Measurements from ENCODE around the gene HDAC4. TPM values are rescaled to one million over a fixed set of nuclear protein-coding genes. Genes with fewer than 3 reads are reported as not detected.

HDAC4 gene
- total and polyA plus RNA-seq, 2 experiments from 2014 or later, result 8.1 to 41.8 TPM

- H3K79me2 ChIP-seq (replicated peaks; ENCODE audit: insufficient read depth), result peaks cover 99% of the 10 kb centered on the region
Observed at GRCh38 chr2:239322416-239323086, 78.3 kb downstream of the HDAC4 start.

More at GRCh38 chr2:239322416-239323086, 78.3 kb downstream of the HDAC4 start:
- Histone ChIP-seq H3K9me2 (ENCODE audit: insufficient read depth) (no peaks in the 10 kb centered on the region), H3K4me3 (no peak overlapping the region), H3K27ac (ENCODE audit: low read depth) (no peak overlapping the region), H2AFZ (no peak overlapping the region), H4K20me1 (replicated peaks; ENCODE audit: insufficient read depth) (peaks cover 4% of the 10 kb centered on the region; the same call in 1 of the 2 replicates), H3F3A (replicated peaks; ENCODE audit: low read depth) (no peaks in the 10 kb centered on the region), H3K27me3 (ENCODE audit: insufficient read depth) (no peaks in the 10 kb centered on the region), H3K36me3 (ENCODE audit: insufficient read depth) (no peaks in the 10 kb centered on the region), H3K4me1 (ENCODE audit: insufficient read depth) (no peaks in the 10 kb centered on the region), H3K4me2 (no peak overlapping the region)
- TF ChIP-seq CREB1 (CRISPR knock-in tag; IDR thresholded peaks at IDR 0.05; ENCODE audit: low read depth) (no peak), EZH2 (IDR thresholded peaks at IDR 0.05; ENCODE audit: low read depth, unreplicated experiment) (no peak), ZNF114 (CRISPR knock-in tag; IDR thresholded peaks at IDR 0.05) (no peak), ZNF462 (CRISPR knock-in tag; IDR thresholded peaks at IDR 0.05) (no peak), STAT1 (IDR thresholded peaks at IDR 0.05; ENCODE audit: unreplicated experiment) (no peak), NANOG (IDR thresholded peaks at IDR 0.05; ENCODE audit: borderline replicate concordance) (no peak), POLR2AphosphoS5 (IDR thresholded peaks at IDR 0.05; ENCODE audit: low read depth) (no peak), EZH2phosphoT487 (IDR thresholded peaks at IDR 0.05; ENCODE audit: unreplicated experiment) (no peak), REST (IDR thresholded peaks at IDR 0.05; ENCODE audit: unreplicated experiment) (no peak), JUNB (IDR thresholded peaks at IDR 0.05; ENCODE audit: unreplicated experiment) (no peak), ETS1 (IDR thresholded peaks at IDR 0.05) (no peak), ZNF331 (CRISPR knock-in tag; IDR thresholded peaks at IDR 0.05; ENCODE audit: low read depth) (no peak), CTCF (conservative IDR thresholded peaks at IDR 0.05; ENCODE audit: low read depth in 2 of 2) (no peak)
- Mint-ChIP-seq H3K27ac (no peak overlapping the region), H3K4me1 (peaks cover 24% of the 10 kb centered on the region), H3K36me3 (ENCODE audit: low read depth) (peaks cover 10% of the 10 kb centered on the region), H3K27me3 (ENCODE audit: insufficient read depth, low read depth, poor library complexity) (peaks cover 2% of the 10 kb centered on the region), H3K4me3 (no peak overlapping the region), H3K9me3 (no peaks in the 10 kb centered on the region)
- ATAC-seq (no peak), DNase-seq (ENCODE audit: low spot score) (no peak)

Data from GM23338 (cell line).